K562 (cell line): ENCODE data around the gene MLST8. TPM values are rescaled to one million over a fixed set of nuclear protein-coding genes. Genes with fewer than 3 reads are reported as not detected.

ENCODE experiments used
- BRF1 ChIP-seq: IDR thresholded peaks from 3 replicates; pipeline ENCODE4 v1.6.1; 2011; ENCODE audit warnings: borderline replicate concordance, mild to moderate bottlenecking; ENCODE audit not compliant: insufficient read length; ENCODE audit errors: extremely low read depth
- CHD4 ChIP-seq: fragments of 200-600 bp; sonication (generic); IDR thresholded peaks from 3 replicates; pipeline ENCODE4 v1.6.1; 2012; ENCODE audit warnings: low read depth, mild to moderate bottlenecking, mixed read lengths, low read length, inconsistent platforms; ENCODE audit not compliant: insufficient read depth, insufficient replicate concordance, poor library complexity, severe bottlenecking
- ELK3 ChIP-seq: fragments of 450-650 bp; formaldehyde crosslinking; IDR thresholded peaks from 2 replicates; pipeline ENCODE4 v1.4.0; 2020; ENCODE audit warnings: mild to moderate bottlenecking
- ERF ChIP-seq: fragments of 450-650 bp; formaldehyde crosslinking; IDR thresholded peaks from 2 replicates; pipeline ENCODE4 v1.4.0; 2020; ENCODE audit warnings: mild to moderate bottlenecking, mixed read lengths
- GABPB1 ChIP-seq: sonication (generic); formaldehyde crosslinking; IDR thresholded peaks from 2 replicates; pipeline ENCODE4 v1.8.0; 2022; ENCODE audit warnings: mild to moderate bottlenecking, missing genetic modification reagents
- HDGF ChIP-seq: fragments of 450-650 bp; IDR thresholded peaks from 2 replicates; pipeline ENCODE4 v1.6.1; 2016
- JUN ChIP-seq, 2 experiments: sonication (generic) in 1 of 2; formaldehyde crosslinking in 1 of 2; IDR thresholded peaks; 2 replicates each; pipeline versions ENCODE4 v1.6.1 to v1.8.0; 2012 to 2022; ENCODE audit warnings: borderline replicate concordance in 2 of 2, mild to moderate bottlenecking in 2 of 2, improper control_type of control experiment in 1 of 2, low read depth in 1 of 2, low read length in 1 of 2, missing genetic modification reagents in 1 of 2
- KLF6 ChIP-seq: fragments of 250-450 bp; sonication (Bioruptor Pico); IDR thresholded peaks from 2 replicates; pipeline ENCODE4 v1.4.0; 2020; ENCODE audit warnings: mild to moderate bottlenecking, moderate library complexity, borderline replicate concordance
- MTA3 ChIP-seq: fragments of 450-650 bp; formaldehyde crosslinking; IDR thresholded peaks from 2 replicates; pipeline ENCODE4 v1.6.1; 2017; ENCODE audit warnings: mild to moderate bottlenecking, borderline replicate concordance
- POLR2A ChIP-seq: fragments of 450-650 bp; conservative IDR thresholded peaks from 2 replicates; pipeline ENCODE4 v1.6.1; 2016
- RAD51 ChIP-seq: fragments of 450-650 bp; IDR thresholded peaks from 2 replicates; pipeline ENCODE4 v1.7.1; 2016; ENCODE audit warnings: low read depth, mild to moderate bottlenecking, borderline replicate concordance
- RBFOX2 ChIP-seq: fragments of 200-400 bp; formaldehyde crosslinking; IDR thresholded peaks from 2 replicates; pipeline ENCODE4 v1.6.1; 2017; ENCODE audit warnings: low read depth, mild to moderate bottlenecking, low read length, moderate library complexity
- RFX1 ChIP-seq: fragments of 450-650 bp; IDR thresholded peaks from 2 replicates; pipeline ENCODE4 v1.6.1; 2016; ENCODE audit warnings: mild to moderate bottlenecking, moderate library complexity
- SRF ChIP-seq, 2 experiments: fragments of 250-450, 450-650 bp in 1 of 2; sonication (Bioruptor Pico) in 1 of 2; sonication (generic) in 1 of 2; formaldehyde crosslinking; IDR thresholded peaks; 2 replicates each; pipeline versions ENCODE4 v1.5.0 to v1.5.1; 2020 to 2022; ENCODE audit warnings: mild to moderate bottlenecking in 1 of 2, missing genetic modification reagents in 1 of 2
- TBP ChIP-seq: optimal IDR thresholded peaks from 2 replicates; pipeline ENCODE3; 2011; ENCODE audit warnings: low read depth, low read length, improper control_type of control experiment
- TRIM24 ChIP-seq, 2 experiments: fragments of 450-650 bp; IDR thresholded peaks; 2 replicates each; pipeline ENCODE4 v1.6.1; 2016
- U2AF1 ChIP-seq: fragments of 200-400 bp; formaldehyde crosslinking; optimal IDR thresholded peaks from 2 replicates; pipeline ENCODE3; 2017; ENCODE audit warnings: mild to moderate bottlenecking, low read depth, low read length, moderate library complexity
- ZBTB43 ChIP-seq: sonication (generic); formaldehyde crosslinking; IDR thresholded peaks from 2 replicates; pipeline ENCODE4 v1.8.0; 2023; ENCODE audit warnings: mild to moderate bottlenecking, missing genetic modification reagents
- ZNF780A ChIP-seq: fragments of 250-450 bp; sonication (Bioruptor Pico); IDR thresholded peaks from 2 replicates; pipeline ENCODE4 v1.5.0; 2021; ENCODE audit warnings: mild to moderate bottlenecking
- polyA plus RNA-seq, 8 experiments: library from polyadenylated mRNA; depleted of rRNA in 4 of 8; stranded (reverse) in 5 of 8; unstranded in 3 of 8; fragments of >200 nt; fragmentation: Nextera tagmentation in 2 of 8; fragmentation: Illumina TruSeq in 1 of 8; extraction: Ambion mirVana in 2 of 8; extraction: Trizol in 1 of 8; gene quantifications; 2 replicates each; pipeline versions ENCODE4 v1.2.1 to v1.2.3, GENCODE V29; 2011 to 2014; ENCODE audit warnings: inconsistent platforms in 1 of 8, missing spikeins in 1 of 8
- total RNA-seq, 7 experiments: library from RNA; depleted of rRNA in 6 of 7; stranded (reverse); fragments of >200 nt in 6 of 7; fragmentation: Illumina TruSeq in 2 of 7; extraction: Trizol in 2 of 7; gene quantifications; 2 replicates each; pipeline versions ENCODE4 v1.2.1 to v1.2.3, GENCODE V29; 2011 to 2021; ENCODE audit warnings: low replicate concordance in 1 of 7
- TF ChIP-seq, protein P1 (sequence below): sonication (generic); formaldehyde crosslinking; IDR thresholded peaks from 2 replicates; pipeline ENCODE4 v1.8.0; 2022; ENCODE audit warnings: missing genetic modification reagents, mild to moderate bottlenecking, borderline replicate concordance
- TF ChIP-seq, protein P2 (sequence below): fragments of 450-650 bp; conservative IDR thresholded peaks from 2 replicates; pipeline ENCODE4 v1.6.1; 2016; ENCODE audit warnings: missing genetic modification characterization, low read depth, mild to moderate bottlenecking, control low read depth, missing compliant biosample characterization

The MLST8 gene
- total and polyA plus RNA-seq, 9 of the 15 experiments (the other 6 are each of a cell fraction or from before 2014, with no cell fraction given): 1.5 to 116 (median 43.3) TPM

DNA sequence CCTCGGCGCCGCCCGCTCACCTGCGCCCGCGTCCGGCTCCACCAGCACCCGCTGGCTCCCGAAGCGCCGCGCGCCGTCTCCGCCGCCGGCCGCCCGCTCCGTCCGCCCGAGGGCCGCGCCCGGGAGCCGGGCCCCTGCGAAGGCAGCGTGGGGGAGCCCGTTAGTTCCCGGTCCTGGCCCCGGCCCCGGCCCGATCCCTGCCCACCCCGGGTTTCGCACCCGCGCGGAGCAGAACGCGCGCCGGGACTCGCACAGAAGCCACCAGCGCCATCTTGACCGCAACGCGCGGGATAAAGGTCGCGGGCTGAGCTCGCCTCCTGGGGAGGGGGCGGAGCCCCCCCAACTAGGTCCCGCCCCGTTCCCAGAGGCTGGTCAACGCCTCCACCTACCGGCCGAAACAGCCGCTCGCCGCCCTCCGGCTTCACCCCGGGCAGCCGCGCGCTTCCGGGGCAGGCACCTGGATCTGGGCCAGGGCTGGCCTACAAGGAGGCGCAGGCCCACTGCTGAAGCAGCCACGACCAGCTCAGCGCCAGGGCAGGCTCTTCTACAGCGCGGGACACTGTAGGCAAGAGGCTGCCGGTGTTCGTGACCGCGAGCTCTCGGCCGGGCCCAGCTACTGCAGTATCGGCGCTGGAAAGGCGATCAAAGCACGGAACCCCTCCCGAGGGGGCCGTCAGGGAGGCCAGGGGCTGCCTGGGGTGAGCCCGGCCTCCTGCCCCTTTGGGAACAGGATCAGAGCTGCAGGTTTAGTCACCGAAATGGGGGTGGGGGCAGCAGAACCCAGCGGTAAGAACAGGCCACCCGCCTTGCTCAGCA is 46.2 kb downstream of the MLST8 start, which contains the start of gene ECI1 (continued):
- TF ChIP-seq, protein P1, sequence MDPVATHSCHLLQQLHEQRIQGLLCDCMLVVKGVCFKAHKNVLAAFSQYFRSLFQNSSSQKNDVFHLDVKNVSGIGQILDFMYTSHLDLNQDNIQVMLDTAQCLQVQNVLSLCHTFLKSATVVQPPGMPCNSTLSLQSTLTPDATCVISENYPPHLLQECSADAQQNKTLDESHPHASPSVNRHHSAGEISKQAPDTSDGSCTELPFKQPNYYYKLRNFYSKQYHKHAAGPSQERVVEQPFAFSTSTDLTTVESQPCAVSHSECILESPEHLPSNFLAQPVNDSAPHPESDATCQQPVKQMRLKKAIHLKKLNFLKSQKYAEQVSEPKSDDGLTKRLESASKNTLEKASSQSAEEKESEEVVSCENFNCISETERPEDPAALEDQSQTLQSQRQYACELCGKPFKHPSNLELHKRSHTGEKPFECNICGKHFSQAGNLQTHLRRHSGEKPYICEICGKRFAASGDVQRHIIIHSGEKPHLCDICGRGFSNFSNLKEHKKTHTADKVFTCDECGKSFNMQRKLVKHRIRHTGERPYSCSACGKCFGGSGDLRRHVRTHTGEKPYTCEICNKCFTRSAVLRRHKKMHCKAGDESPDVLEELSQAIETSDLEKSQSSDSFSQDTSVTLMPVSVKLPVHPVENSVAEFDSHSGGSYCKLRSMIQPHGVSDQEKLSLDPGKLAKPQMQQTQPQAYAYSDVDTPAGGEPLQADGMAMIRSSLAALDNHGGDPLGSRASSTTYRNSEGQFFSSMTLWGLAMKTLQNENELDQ (CRISPR knock-in tag): no peak
- peak; percentile 95 for TF ChIP-seq TBP
- peak; percentile 89 for TF ChIP-seq U2AF1
- TF ChIP-seq RAD51: no peak
- peak; percentile 29 for TF ChIP-seq CHD4
- no peak for TF ChIP-seq RFX1
- TF ChIP-seq ZBTB43 (CRISPR knock-in tag): no peak
- no peak for TF ChIP-seq KLF6 (CRISPR knock-in tag)
- peak; percentile 87 for TF ChIP-seq GABPB1 (CRISPR knock-in tag)
- TF ChIP-seq JUN (IDR thresholded peaks at IDR 0.05; ENCODE audit: borderline replicate concordance, low read depth, low read length): peak; percentile 11; the same call in 1 of the 2 replicates
- peak; percentile 40; the same call in 1 of the 2 replicates for TF ChIP-seq JUN (CRISPR knock-in tag; IDR thresholded peaks at IDR 0.05; ENCODE audit: borderline replicate concordance)
- no peak for TF ChIP-seq ERF
- TF ChIP-seq BRF1: no peak
- no peak for TF ChIP-seq ZNF780A (CRISPR knock-in tag)
- peak; percentile 93; the same call in 1 of the 2 replicates for TF ChIP-seq MTA3
- no peak for TF ChIP-seq ELK3
- peak in 1 of 2 experiments; percentile 59; a peak in 1 of 4 replicates for TF ChIP-seq SRF (CRISPR knock-in tag; IDR thresholded peaks at IDR 0.05)
- peak in 1 of 2 experiments; percentile 43; a peak in 2 of 4 replicates for TF ChIP-seq TRIM24 (IDR thresholded peaks at IDR 0.05)
- TF ChIP-seq HDGF: peak; percentile 81; the same call in 1 of the 2 replicates
- peak; percentile 87 for TF ChIP-seq POLR2A
- peak; percentile 100 for TF ChIP-seq RBFOX2
- TF ChIP-seq, protein P2, sequence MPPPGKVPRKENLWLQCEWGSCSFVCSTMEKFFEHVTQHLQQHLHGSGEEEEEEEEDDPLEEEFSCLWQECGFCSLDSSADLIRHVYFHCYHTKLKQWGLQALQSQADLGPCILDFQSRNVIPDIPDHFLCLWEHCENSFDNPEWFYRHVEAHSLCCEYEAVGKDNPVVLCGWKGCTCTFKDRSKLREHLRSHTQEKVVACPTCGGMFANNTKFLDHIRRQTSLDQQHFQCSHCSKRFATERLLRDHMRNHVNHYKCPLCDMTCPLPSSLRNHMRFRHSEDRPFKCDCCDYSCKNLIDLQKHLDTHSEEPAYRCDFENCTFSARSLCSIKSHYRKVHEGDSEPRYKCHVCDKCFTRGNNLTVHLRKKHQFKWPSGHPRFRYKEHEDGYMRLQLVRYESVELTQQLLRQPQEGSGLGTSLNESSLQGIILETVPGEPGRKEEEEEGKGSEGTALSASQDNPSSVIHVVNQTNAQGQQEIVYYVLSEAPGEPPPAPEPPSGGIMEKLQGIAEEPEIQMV (tag): no peak
